ENCODE measurements around the gene MAIP1. TPM values are rescaled to one million over a fixed set of nuclear protein-coding genes. Genes with fewer than 3 reads are reported as not detected.

MAIP1 gene
- total RNA-seq, 1 donor from 2014 or later = 18.1 TPM

DNA sequence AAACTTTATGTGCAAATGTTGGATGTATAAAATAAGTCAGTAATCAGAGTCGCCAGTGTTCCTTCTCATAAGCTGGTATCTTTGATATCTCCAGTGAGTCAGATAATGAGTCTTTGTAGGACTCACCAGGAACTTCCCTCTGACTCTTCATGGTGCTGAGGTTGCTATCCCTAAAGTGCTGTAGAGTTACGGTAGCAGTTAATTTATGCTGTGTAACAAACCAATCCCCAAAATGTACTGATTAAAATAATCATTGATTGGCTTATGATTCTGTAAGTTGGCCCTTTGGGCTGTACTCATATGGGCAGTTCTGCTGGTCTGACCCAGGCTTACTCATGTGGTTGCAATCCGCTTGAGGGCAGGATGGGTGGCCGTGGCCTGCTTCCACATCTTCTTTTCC is 43.8 kb downstream of the MAIP1 start:
- TF ChIP-seq, protein P1, sequence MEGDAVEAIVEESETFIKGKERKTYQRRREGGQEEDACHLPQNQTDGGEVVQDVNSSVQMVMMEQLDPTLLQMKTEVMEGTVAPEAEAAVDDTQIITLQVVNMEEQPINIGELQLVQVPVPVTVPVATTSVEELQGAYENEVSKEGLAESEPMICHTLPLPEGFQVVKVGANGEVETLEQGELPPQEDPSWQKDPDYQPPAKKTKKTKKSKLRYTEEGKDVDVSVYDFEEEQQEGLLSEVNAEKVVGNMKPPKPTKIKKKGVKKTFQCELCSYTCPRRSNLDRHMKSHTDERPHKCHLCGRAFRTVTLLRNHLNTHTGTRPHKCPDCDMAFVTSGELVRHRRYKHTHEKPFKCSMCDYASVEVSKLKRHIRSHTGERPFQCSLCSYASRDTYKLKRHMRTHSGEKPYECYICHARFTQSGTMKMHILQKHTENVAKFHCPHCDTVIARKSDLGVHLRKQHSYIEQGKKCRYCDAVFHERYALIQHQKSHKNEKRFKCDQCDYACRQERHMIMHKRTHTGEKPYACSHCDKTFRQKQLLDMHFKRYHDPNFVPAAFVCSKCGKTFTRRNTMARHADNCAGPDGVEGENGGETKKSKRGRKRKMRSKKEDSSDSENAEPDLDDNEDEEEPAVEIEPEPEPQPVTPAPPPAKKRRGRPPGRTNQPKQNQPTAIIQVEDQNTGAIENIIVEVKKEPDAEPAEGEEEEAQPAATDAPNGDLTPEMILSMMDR (IDR thresholded peaks at IDR 0.05; ENCODE audit: partially characterized antibody, unreplicated experiment) = no peak
- no peak for DNase-seq
- Mint-ChIP-seq H3K36me3 (ENCODE audit: unreplicated experiment) (no peaks in the 10 kb centered on the region), H3K4me3 (ENCODE audit: unreplicated experiment) (no peak overlapping the region), H3K27ac (ENCODE audit: unreplicated experiment) (no peak overlapping the region), H3K27me3 (ENCODE audit: unreplicated experiment) (peaks cover 1% of the 10 kb centered on the region), H3K9me3 (ENCODE audit: unreplicated experiment) (no peaks in the 10 kb centered on the region), H3K4me1 (ENCODE audit: low read depth, unreplicated experiment) (peaks cover 2% of the 10 kb centered on the region)

DNA sequence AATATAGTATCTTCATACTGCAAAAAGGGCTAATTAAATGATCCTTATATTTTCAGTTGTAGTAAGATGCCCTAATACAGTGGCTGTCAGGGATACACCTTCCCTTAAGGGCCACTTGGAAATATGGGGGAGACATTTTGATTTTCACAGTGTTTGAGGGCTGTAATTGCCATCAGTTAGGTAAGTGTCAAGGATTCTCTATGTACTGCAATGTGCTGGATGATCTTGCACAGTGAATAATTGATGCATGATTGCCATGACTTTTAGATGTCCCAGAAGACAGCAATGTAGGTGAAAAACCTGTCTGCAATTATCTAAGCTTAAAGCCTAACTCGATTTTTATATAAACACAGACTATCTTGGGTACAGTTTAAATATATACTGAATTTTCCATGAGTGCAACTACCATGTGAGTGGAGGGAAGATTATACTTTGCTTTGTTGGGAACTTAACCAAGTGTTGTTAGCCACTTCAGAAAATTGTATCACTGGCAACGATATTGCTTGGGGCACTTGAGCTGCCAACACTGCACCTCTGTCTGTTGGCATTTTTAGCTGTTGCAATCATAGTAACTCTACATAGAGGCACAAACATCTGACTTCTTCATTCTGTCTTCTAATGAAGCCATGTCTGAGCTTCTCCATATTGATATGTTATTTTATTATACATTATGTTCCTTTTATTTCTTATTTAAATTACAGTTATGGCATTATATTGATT is 45.2 kb downstream of the MAIP1 start:
- no peak overlapping the region for H3K27ac Mint-ChIP-seq (ENCODE audit: unreplicated experiment)
- no peak for DNase-seq
- no peaks in the 10 kb centered on the region for H3K36me3 Mint-ChIP-seq (ENCODE audit: unreplicated experiment)
- no peak overlapping the region for H3K4me3 Mint-ChIP-seq (ENCODE audit: unreplicated experiment)
- H3K9me3 Mint-ChIP-seq (ENCODE audit: unreplicated experiment) = no peaks in the 10 kb centered on the region
- H3K4me1 Mint-ChIP-seq (ENCODE audit: low read depth, unreplicated experiment) = peaks cover 2% of the 10 kb centered on the region
- TF ChIP-seq, protein P1 (IDR thresholded peaks at IDR 0.05; ENCODE audit: partially characterized antibody, unreplicated experiment) = no peak
- peaks cover 1% of the 10 kb centered on the region for H3K27me3 Mint-ChIP-seq (ENCODE audit: unreplicated experiment)

DNA sequence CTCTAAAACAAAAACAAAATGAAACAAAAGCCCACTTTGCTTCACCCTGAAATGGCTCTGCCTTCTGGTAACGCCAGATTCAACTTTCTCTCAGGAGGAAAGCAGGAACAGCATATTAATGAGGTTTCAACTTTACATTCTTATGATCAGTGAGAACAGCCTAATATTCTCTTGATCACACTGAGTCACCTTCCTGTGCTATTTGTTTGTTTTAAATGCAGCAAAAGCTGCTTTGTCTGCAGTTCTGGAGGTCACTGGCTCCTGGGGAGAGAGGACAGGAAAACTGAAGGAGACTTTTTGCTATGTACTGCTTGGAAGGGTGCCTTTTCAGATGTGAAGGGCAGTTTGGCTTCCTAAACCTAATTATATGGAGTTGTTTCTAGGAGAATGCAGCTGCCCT is 48.1 kb downstream of the MAIP1 start:
- Mint-ChIP-seq H3K4me1 (ENCODE audit: low read depth, unreplicated experiment) (peaks cover 2% of the 10 kb centered on the region), H3K27ac (ENCODE audit: unreplicated experiment) (no peak overlapping the region), H3K9me3 (ENCODE audit: unreplicated experiment) (no peaks in the 10 kb centered on the region), H3K27me3 (ENCODE audit: unreplicated experiment) (no peaks in the 10 kb centered on the region), H3K36me3 (ENCODE audit: unreplicated experiment) (no peaks in the 10 kb centered on the region), H3K4me3 (ENCODE audit: unreplicated experiment) (no peak overlapping the region)
- no peak for DNase-seq
- TF ChIP-seq, protein P1 (IDR thresholded peaks at IDR 0.05; ENCODE audit: partially characterized antibody, unreplicated experiment) = no peak

DNA sequence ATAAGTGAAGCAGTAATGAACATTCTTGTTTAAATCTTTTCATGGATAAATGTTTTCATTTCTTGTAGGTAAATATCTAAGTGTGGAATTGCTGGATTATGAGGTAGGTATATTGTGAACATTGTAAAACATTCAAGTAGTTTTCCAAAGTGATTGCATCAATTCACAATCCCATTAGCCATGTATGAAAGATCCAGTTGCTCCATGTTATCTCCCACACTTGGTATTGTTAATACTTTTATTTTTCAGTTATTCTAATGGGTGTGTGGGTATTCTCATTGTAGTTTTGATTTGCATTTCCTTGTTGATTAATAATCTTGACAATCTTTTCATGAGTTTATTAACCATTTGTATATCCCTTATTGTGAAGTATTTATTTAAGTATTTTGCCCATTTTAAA is 50.3 kb downstream of the MAIP1 start:
- TF ChIP-seq, protein P1 (IDR thresholded peaks at IDR 0.05; ENCODE audit: partially characterized antibody, unreplicated experiment) = no peak
- DNase-seq = no peak
- Mint-ChIP-seq H3K9me3 (ENCODE audit: unreplicated experiment) (no peaks in the 10 kb centered on the region), H3K27me3 (ENCODE audit: unreplicated experiment) (no peaks in the 10 kb centered on the region), H3K36me3 (ENCODE audit: unreplicated experiment) (peaks cover 3% of the 10 kb centered on the region), H3K27ac (ENCODE audit: unreplicated experiment) (no peak overlapping the region), H3K4me3 (ENCODE audit: unreplicated experiment) (no peak overlapping the region), H3K4me1 (ENCODE audit: low read depth, unreplicated experiment) (peaks cover 2% of the 10 kb centered on the region)

DNA sequence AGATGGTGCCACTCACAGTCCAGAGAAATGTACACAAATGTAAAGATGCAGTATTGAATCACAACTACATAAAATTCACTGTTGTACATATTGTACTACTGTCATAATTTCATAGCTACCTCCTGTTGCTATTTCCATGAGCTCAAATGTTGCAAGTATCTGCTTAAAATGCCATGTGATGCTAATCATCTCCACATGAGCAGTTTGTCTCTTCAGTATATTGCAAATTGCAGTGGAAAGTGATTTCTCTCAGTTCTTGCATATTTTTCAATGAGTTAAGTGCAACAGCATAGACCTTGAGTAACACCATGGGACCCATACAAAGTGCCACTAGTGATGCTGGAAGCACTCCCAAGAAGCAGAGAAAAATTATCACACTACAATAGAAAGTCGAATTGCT is 51.9 kb downstream of the MAIP1 start:
- no peaks in the 10 kb centered on the region for H3K27me3 Mint-ChIP-seq (ENCODE audit: unreplicated experiment)
- no peaks in the 10 kb centered on the region for H3K9me3 Mint-ChIP-seq (ENCODE audit: unreplicated experiment)
- DNase-seq = no peak
- TF ChIP-seq, protein P1 (IDR thresholded peaks at IDR 0.05; ENCODE audit: partially characterized antibody, unreplicated experiment) = no peak
- H3K4me1 Mint-ChIP-seq (ENCODE audit: low read depth, unreplicated experiment) = peaks cover 2% of the 10 kb centered on the region
- H3K27ac Mint-ChIP-seq (ENCODE audit: unreplicated experiment) = no peak overlapping the region
- H3K4me3 Mint-ChIP-seq (ENCODE audit: unreplicated experiment) = no peak overlapping the region
- peaks cover 8% of the 10 kb centered on the region for H3K36me3 Mint-ChIP-seq (ENCODE audit: unreplicated experiment)

All from glutamatergic neuron (in vitro differentiated cells).